HG03442 (cell line): Measurements from ENCODE around the gene OR4C3.
"Not testable (repeated sequence)": the region's sequence is repeated elsewhere in the genome, so short reads cannot be mapped to it uniquely, and the experiment has no call there.

Source experiments
- ATAC-seq: cut with Tn5 transposase; IDR thresholded peaks from one replicate; pipeline ENCODE4 v1.9.1; 2021; ENCODE audit warnings: mild to moderate bottlenecking, moderate library complexity; ENCODE audit not compliant: unreplicated experiment

The OR4C3 gene

GRCh38 chr11:48324620-48325019, at the start of gene OR4C3:
Gene OR4C3, plus strand, starts transcription at chr11:48324920. Its CDS starts 102 bp downstream, at chr11:48325022.
- ATAC-seq, result not testable (repeated sequence)

GRCh38 chr11:48305923-48306322, 18.8 kb upstream of the OR4C3 start, which contains the start of gene OR4S1:
Gene OR4S1, plus strand, starts transcription at chr11:48306223. Its CDS starts 0 bp downstream, at chr11:48306223.
- no peak for ATAC-seq

- ATAC-seq, result peak; percentile 94
Observed at GRCh38 chr11:48307760-48308386, 16.8 kb upstream of the OR4C3 start.

- not testable (repeated sequence) for ATAC-seq
Observed at GRCh38 chr11:48313590-48313989, 11.1 kb upstream of the OR4C3 start.

- ATAC-seq, result not testable (repeated sequence)
Observed at GRCh38 chr11:48319813-48320212, 4.9 kb upstream of the OR4C3 start.

- no peak for ATAC-seq
Observed at GRCh38 chr11:48341466-48341865, 16.7 kb downstream of the OR4C3 start.

GRCh38 chr11:48342505-48342904, 17.8 kb downstream of the OR4C3 start:
- ATAC-seq, result not testable (repeated sequence)

- not testable (repeated sequence) for ATAC-seq
Observed at GRCh38 chr11:48346286-48346685, 21.6 kb downstream of the OR4C3 start.

- no peak for ATAC-seq
Observed at GRCh38 chr11:48354013-48354412, 29.3 kb downstream of the OR4C3 start.

GRCh38 chr11:48354677-48355076, 30.0 kb downstream of the OR4C3 start:
- ATAC-seq, result no peak

GRCh38 chr11:48361289-48361688, 36.6 kb downstream of the OR4C3 start:
- ATAC-seq, result not testable (repeated sequence)

- no peak for ATAC-seq
Observed at GRCh38 chr11:48366365-48366764, 41.6 kb downstream of the OR4C3 start, which contains the start of gene OR4C5. Gene OR4C5, minus strand, starts transcription at chr11:48366465. Its CDS starts 0 bp downstream, at chr11:48366465.
